GM23338 (cell line): Measurements from ENCODE around the gene PKD1L1.

Source experiments
- CREB1 ChIP-seq: fragments of 250-450 bp; sonication (Bioruptor Pico); IDR thresholded peaks from 2 replicates; pipeline ENCODE4 v1.5.0; 2020; ENCODE audit warnings: low read depth, mild to moderate bottlenecking, moderate library complexity
- ETS1 ChIP-seq: IDR thresholded peaks from 2 replicates; pipeline ENCODE4 v1.6.1; 2016; ENCODE audit warnings: antibody characterized with exemption
- EZH2 ChIP-seq: fragments of 200-600 bp; sonication (generic); IDR thresholded peaks from one replicate; pipeline ENCODE4 v1.8.0; 2017; ENCODE audit warnings: antibody characterized with exemption, mild to moderate bottlenecking, low read depth; ENCODE audit not compliant: unreplicated experiment
- EZH2phosphoT487 ChIP-seq: fragments of 200-600 bp; sonication (generic); IDR thresholded peaks from one replicate; pipeline ENCODE4 v1.8.1; 2018; ENCODE audit warnings: antibody characterized with exemption; ENCODE audit not compliant: unreplicated experiment
- JUNB ChIP-seq: IDR thresholded peaks from one replicate; pipeline ENCODE4 v1.6.1; 2016; ENCODE audit warnings: antibody characterized with exemption; ENCODE audit not compliant: unreplicated experiment
- NANOG ChIP-seq: IDR thresholded peaks from 2 replicates; pipeline ENCODE4 v1.6.1; 2016; ENCODE audit warnings: antibody characterized with exemption, borderline replicate concordance
- POLR2AphosphoS5 ChIP-seq: IDR thresholded peaks from 2 replicates; pipeline ENCODE4 v1.6.1; 2016; ENCODE audit warnings: antibody characterized with exemption, low read depth
- REST ChIP-seq: IDR thresholded peaks from one replicate; pipeline ENCODE4 v1.6.1; 2018; ENCODE audit warnings: antibody characterized with exemption; ENCODE audit not compliant: unreplicated experiment
- STAT1 ChIP-seq: IDR thresholded peaks from one replicate; pipeline ENCODE4 v1.6.1; 2016; ENCODE audit warnings: antibody characterized with exemption; ENCODE audit not compliant: unreplicated experiment
- ZNF114 ChIP-seq: fragments of 250-450 bp; sonication (Bioruptor Pico); IDR thresholded peaks from 2 replicates; pipeline ENCODE4 v1.5.0; 2020; ENCODE audit warnings: mild to moderate bottlenecking, moderate library complexity
- TF ChIP-seq, protein P1 (sequence below), 2 experiments: fragments of 200-600 bp in 1 of 2; sonication (generic) in 1 of 2; conservative IDR thresholded peaks; 2 replicates each; pipeline versions ENCODE4 v1.5.1 to v1.6.1; 2016 to 2017; ENCODE audit warnings: antibody characterized with exemption in 2 of 2, low read depth in 2 of 2, mild to moderate bottlenecking in 2 of 2, moderate library complexity in 1 of 2

DNA sequence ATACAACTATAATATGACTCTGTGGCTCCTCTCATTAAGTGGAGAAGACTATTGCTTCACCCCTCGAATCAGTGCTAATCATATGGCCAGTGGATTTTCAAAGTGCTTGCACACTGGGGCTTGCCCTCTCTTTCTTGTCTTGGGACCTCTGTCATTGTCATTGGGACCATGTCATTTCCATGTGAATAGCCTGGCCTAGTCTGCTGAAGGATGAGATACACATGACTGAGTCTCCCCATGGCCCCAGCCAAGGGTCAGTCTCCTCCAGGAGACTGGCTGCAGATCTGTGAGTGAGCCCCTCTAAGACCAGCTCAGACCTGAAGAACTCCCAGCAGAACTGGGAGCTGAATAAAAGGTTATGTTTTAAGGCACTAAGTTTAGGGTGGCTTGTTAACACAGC is 39.5 kb downstream of the PKD1L1 start:
- TF ChIP-seq, protein P1, sequence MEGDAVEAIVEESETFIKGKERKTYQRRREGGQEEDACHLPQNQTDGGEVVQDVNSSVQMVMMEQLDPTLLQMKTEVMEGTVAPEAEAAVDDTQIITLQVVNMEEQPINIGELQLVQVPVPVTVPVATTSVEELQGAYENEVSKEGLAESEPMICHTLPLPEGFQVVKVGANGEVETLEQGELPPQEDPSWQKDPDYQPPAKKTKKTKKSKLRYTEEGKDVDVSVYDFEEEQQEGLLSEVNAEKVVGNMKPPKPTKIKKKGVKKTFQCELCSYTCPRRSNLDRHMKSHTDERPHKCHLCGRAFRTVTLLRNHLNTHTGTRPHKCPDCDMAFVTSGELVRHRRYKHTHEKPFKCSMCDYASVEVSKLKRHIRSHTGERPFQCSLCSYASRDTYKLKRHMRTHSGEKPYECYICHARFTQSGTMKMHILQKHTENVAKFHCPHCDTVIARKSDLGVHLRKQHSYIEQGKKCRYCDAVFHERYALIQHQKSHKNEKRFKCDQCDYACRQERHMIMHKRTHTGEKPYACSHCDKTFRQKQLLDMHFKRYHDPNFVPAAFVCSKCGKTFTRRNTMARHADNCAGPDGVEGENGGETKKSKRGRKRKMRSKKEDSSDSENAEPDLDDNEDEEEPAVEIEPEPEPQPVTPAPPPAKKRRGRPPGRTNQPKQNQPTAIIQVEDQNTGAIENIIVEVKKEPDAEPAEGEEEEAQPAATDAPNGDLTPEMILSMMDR (conservative IDR thresholded peaks at IDR 0.05; ENCODE audit: low read depth in 2 of 2), result no peak
- TF ChIP-seq EZH2 (no peak), POLR2AphosphoS5 (no peak), REST (no peak), CREB1 (CRISPR knock-in tag) (no peak), ETS1 (no peak), JUNB (no peak), STAT1 (no peak), EZH2phosphoT487 (no peak), NANOG (no peak), ZNF114 (no peak)
